KMS-11 (cell line): ENCODE data around the gene TMEM31.

Experiments used
- H2AFZ ChIP-seq: fragments of 200-600 bp; sonication (generic); 2 replicates; pipeline ENCODE4 v1.6.1; 2016; ENCODE audit warnings: antibody characterized with exemption, mixed run types, low read depth
- H3K27ac ChIP-seq: fragments of 200-600 bp; sonication (generic); 2 replicates; pipeline ENCODE4 v1.6.1; 2016; ENCODE audit warnings: mild to moderate bottlenecking, mixed run types
- H3K27me3 ChIP-seq: fragments of 200-600 bp; sonication (generic); 2 replicates; pipeline ENCODE4 v1.6.1; 2017; ENCODE audit warnings: mild to moderate bottlenecking, low read depth, mixed run types, moderate library complexity; ENCODE audit not compliant: insufficient read depth
- H3K36me3 ChIP-seq: fragments of 200-600 bp; sonication (generic); 2 replicates; pipeline ENCODE4 v1.6.1; 2017; ENCODE audit warnings: mild to moderate bottlenecking, mixed run types; ENCODE audit not compliant: insufficient read depth
- H3K4me1 ChIP-seq: fragments of 200-600 bp; sonication (generic); 2 replicates; pipeline ENCODE4 v1.6.1; 2016; ENCODE audit warnings: mild to moderate bottlenecking, low read depth, mixed run types; ENCODE audit not compliant: poor library complexity, severe bottlenecking
- H3K4me2 ChIP-seq: fragments of 200-600 bp; sonication (generic); 2 replicates; pipeline ENCODE4 v1.7.0; 2016; ENCODE audit warnings: mild to moderate bottlenecking, mixed run types
- H3K4me3 ChIP-seq: fragments of 200-600 bp; sonication (generic); IDR thresholded peaks from 2 replicates; pipeline ENCODE4 v1.6.1; 2017; ENCODE audit warnings: low read depth, low read length, mixed read lengths; ENCODE audit not compliant: insufficient read depth
- H3K79me2 ChIP-seq: fragments of 200-600 bp; sonication (generic); 2 replicates; pipeline ENCODE4 v1.6.1; 2016; ENCODE audit warnings: low read depth, mixed run types; ENCODE audit not compliant: insufficient read depth
- H3K9ac ChIP-seq: fragments of 200-600 bp; sonication (generic); 2 replicates; pipeline ENCODE4 v1.6.1; 2016; ENCODE audit warnings: mild to moderate bottlenecking, mixed run types
- H4K20me1 ChIP-seq: fragments of 200-600 bp; sonication (generic); 2 replicates; pipeline ENCODE4 v1.6.1; 2016; ENCODE audit warnings: mild to moderate bottlenecking, mixed run types; ENCODE audit not compliant: insufficient read depth
- CTCF ChIP-seq: fragments of 200-600 bp; sonication (generic); conservative IDR thresholded peaks from 2 replicates; pipeline ENCODE4 v1.6.1; 2017; ENCODE audit warnings: low read depth, mild to moderate bottlenecking, antibody characterized with exemption, low read length, moderate library complexity, mixed read lengths

TMEM31 gene

GRCh38 chrX:103727115-103727514, 16.4 kb downstream of the TMEM31 start:
- no peak overlapping the region for H3K27ac ChIP-seq
- no peak overlapping the region for H2AFZ ChIP-seq
- no peak for TF ChIP-seq CTCF
- no peaks in the 10 kb centered on the region for H3K79me2 ChIP-seq
- H4K20me1 ChIP-seq, result no peaks in the 10 kb centered on the region
- H3K27me3 ChIP-seq, result no peaks in the 10 kb centered on the region
- H3K4me3 ChIP-seq, result no peak overlapping the region
- no peak overlapping the region for H3K4me2 ChIP-seq
- H3K9ac ChIP-seq, result no peak overlapping the region
- no peaks in the 10 kb centered on the region for H3K36me3 ChIP-seq
- peaks cover 13% of the 10 kb centered on the region for H3K4me1 ChIP-seq

GRCh38 chrX:103729015-103729414, 18.3 kb downstream of the TMEM31 start:
- Histone ChIP-seq H3K27ac (no peak overlapping the region), H3K4me2 (no peak overlapping the region), H3K4me3 (no peak overlapping the region), H3K36me3 (no peaks in the 10 kb centered on the region), H3K79me2 (no peaks in the 10 kb centered on the region), H2AFZ (no peak overlapping the region), H3K4me1 (peaks cover 32% of the 10 kb centered on the region), H3K27me3 (no peaks in the 10 kb centered on the region), H4K20me1 (no peaks in the 10 kb centered on the region), H3K9ac (no peak overlapping the region)
- no peak for TF ChIP-seq CTCF

GRCh38 chrX:103730147-103730795, 19.6 kb downstream of the TMEM31 start:
- Histone ChIP-seq H3K36me3 (no peaks in the 10 kb centered on the region), H4K20me1 (no peaks in the 10 kb centered on the region), H3K27ac (no peak overlapping the region), H3K4me2 (no peak overlapping the region), H3K9ac (no peak overlapping the region), H3K27me3 (no peaks in the 10 kb centered on the region), H3K4me3 (no peak overlapping the region), H2AFZ (no peak overlapping the region), H3K79me2 (no peaks in the 10 kb centered on the region), H3K4me1 (peaks cover 45% of the 10 kb centered on the region)
- TF ChIP-seq CTCF, result no peak

DNA sequence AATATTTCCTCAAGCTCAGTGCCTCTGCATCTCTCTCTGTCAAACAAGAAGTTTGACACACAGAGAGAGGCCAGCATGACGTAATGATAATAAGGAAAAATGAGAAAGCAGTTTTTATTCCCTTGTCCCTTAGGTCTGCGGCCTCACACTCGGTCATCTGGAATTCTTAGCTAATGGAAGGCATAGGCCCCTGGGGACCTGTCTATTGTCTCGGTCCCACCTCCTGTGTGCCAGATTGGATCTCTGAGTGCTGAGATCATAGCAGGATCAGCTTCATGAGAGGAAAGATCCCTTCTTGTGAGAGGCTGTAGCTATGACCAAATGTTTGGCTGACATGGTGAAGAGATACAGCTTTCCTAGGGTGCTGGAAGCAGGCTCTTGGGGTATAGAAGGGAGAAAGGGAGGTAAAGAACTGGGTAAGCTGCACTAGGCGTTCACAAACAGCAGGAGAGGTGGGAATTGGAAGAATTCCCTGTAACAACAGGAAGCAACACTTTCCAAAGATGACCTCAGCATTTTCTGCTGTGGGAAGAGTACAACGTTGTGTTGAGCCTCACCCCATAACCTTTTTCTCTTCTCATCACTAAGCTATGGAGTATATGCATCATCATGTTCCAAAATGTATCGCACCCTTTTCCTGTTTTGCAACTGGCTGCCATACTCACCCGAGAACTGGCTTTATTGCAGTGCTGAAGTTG, 20.2 kb downstream of the TMEM31 start:
- Histone ChIP-seq H2AFZ (no peak overlapping the region), H3K9ac (no peak overlapping the region), H3K27ac (no peak overlapping the region), H3K4me1 (peaks cover 51% of the 10 kb centered on the region), H4K20me1 (no peaks in the 10 kb centered on the region), H3K36me3 (no peaks in the 10 kb centered on the region), H3K4me3 (no peak overlapping the region), H3K79me2 (no peaks in the 10 kb centered on the region), H3K4me2 (no peak overlapping the region), H3K27me3 (no peaks in the 10 kb centered on the region)
- TF ChIP-seq CTCF, result no peak
